HG02610 (cell line): ENCODE results near the gene IL10.

Experiments
- ATAC-seq: cut with Tn5 transposase; IDR thresholded peaks from one replicate; pipeline ENCODE4 v1.9.1; 2021; ENCODE audit warnings: mild to moderate bottlenecking, moderate library complexity; ENCODE audit not compliant: unreplicated experiment

IL10 gene

DNA sequence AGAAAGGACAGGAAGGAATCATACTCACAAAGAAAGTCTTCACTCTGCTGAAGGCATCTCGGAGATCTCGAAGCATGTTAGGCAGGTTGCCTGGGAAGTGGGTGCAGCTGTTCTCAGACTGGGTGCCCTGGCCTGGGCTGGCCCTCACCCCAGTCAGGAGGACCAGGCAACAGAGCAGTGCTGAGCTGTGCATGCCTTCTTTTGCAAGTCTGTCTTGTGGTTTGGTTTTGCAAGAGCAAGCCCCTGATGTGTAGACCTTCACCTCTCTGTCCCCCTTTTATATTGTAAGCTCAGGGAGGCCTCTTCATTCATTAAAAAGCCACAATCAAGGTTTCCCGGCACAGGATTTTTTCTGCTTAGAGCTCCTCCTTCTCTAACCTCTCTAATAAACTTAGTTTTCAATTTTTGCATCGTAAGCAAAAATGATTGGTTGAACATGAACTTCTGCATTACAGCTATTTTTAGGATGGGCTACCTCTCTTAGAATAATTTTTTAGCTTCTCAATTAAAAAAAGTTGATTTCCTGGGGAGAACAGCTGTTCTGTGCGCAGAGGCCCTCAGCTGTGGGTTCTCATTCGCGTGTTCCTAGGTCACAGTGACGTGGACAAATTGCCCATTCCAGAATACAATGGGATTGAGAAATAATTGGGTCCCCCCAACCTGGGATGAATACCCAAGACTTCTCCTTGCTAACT lies at the start of gene IL10:
TSS of gene IL10 (minus strand) at position 252 of the 695 bp plus-strand sequence. CDS start at position 193, 59 bp downstream.
- ATAC-seq = no peak

DNA sequence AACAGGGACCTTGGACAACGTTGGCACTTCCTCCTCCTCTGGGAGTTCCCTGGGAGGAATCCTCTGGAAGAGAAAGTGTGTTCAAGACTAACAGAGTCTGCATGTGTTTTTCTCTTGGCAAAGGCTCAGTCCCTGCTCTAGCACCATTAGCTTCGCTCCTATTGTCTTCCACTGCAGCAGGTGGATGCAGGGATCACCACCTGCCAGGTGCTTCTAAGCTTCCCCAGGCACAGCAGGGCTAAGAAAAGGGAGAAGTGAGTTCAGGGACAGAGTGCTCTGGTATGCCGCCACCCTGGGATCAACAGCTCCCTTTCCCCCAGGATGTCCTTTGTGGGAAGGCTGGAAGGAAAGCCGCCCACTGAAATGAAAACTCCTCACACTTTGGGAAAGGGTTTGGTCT lies 49.2 kb upstream of the IL10 start:
- ATAC-seq = no peak

DNA sequence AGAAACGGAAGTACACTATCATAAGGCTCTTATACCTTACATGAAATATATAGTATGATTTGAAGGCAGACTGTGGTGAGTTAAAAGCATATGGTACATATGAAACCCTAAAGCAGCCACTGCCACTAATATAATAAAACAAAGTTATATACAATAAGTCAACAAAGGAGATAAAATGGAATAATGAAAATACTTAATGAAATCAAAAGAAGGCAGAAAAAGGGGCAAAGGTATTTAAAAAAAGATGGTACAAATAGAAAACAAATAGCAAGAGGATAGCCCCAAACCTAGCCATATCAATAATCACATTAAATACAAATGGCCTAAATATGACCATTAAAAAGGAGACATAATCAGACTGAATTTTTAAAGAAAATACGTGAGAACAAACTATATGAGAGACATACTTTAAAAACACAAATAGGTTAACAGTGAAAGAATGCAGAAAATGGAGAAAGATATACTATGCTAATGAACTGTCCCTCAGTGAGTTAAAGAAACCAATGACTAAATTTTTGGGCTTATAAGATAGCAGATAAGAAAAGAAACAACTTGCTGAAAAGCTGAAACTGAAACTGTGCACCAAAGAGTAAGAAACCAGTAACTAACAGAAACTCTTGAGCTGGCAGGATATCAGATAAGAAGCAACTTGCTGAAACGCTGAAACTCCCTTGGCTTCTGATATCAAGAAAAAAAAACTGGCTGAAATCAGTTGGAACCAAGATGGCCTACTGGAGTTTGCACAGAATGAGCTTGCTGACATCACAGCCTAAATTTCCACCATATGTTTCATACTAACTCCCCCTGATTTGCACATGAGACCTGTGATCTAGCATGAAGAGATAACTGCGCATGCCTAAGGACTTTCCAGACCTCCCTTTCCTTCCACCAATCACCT lies 44.3 kb upstream of the IL10 start:
- ATAC-seq = no peak

DNA sequence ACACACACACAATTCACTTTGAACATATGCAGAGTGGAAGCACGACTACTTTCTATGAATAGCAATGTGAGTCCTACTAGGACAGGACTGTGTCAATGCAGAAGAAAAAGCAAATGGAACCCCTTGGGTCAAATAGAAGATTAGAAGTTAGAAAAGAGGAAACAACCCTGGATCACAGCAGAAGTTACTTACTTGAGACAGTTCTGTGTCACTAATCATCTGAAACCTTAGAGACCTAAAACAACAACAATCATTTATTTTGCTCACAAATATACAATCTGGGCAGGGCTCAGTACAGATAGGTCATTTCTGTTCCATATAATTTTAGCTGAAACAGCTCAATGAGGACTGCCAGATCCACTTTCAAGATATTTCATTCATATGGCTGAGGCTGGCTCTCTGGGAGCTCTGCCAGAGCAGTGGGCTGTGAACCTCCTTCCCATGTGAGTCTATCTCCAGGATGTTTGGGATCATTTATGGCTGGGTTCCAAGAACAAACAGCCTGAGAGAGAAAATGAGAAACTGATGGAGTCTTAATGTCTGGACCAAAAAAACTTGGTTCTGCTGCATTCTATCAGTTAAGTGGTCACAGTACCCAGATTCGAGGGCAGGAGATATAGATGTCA lies 42.5 kb upstream of the IL10 start:
- ATAC-seq = no peak

DNA sequence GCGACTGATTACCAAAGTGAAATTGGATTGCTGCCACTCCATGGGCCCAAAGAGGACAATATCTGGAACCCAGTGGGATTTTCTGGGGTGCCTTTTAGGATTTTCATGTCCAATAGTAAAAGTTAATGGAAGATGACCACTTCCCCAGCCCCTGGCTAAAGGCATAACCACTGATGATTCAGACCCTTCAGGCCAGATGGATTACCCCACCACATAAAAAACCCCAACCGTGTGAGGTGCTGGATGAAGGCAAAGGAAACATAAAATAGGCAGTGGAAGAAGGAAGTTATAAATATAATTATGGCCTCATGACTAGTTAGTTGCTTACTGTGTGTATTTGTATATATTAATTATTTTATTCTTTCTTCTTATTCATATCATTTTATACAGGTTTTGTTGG lies 40.2 kb upstream of the IL10 start:
- no peak for ATAC-seq

DNA sequence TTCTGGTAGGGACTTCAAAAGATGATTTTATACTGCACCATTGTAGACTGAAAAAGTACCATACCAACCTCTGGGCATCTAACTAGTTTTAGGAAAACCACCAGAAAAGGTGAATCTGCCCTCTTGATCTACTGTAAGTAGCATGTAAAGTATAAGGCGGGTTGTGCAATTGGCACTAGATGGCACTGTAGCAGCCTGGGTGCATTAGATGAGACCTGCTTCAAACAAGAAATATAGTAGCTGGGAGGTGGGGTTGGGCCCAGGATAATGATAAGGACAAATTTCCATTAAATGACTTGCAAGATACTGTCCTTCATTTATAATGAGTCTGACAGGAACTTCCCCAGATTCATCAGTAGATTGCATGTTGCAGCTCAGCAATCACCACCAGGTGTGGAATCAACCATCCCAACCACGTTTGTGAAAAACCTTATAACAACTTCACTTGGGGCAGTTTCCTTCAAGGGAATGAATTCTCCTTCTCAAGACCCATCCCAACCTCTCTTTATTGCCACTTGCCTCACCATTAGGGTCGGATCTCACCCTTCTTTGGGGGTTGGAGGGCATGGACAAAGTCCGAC lies 37.3 kb upstream of the IL10 start:
- ATAC-seq = no peak

DNA sequence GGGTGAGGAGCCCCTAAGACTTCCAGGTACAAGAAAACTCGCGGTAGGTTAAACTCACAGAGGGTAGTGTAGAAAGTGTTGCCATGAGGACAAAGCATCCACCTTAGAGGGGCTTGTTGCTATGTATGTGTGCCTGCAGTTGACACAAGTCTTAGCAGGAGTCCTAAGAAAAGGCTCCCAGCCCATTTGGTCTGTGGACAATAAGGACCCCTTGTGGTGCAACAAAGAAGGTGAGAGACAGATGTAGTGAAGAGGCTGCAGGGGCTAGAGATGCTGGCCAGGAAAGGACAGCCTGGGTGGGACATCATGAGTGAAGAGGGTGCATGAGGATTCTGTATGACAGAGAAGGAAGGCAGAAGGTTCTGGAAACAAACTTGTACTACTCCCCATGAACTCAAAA lies 36.3 kb upstream of the IL10 start:
- no peak for ATAC-seq

DNA sequence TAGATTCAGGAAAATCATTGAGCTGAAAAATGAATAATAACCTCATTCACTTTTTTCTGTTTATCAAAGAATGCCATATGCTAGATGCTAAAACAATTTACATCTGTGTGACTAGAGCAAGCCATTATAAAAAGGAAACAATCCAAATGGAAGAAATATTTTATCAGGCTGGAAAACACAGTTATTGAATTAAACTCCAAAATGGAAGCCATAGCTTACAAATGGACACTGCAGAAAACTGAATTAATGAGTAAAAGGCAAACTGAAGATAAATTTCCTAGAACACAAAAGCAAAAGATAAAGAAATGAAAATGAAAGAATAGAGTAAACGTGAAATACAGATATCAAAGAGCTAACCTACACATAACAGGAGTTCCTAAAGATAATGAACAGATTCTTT lies 33.1 kb upstream of the IL10 start:
- no peak for ATAC-seq

DNA sequence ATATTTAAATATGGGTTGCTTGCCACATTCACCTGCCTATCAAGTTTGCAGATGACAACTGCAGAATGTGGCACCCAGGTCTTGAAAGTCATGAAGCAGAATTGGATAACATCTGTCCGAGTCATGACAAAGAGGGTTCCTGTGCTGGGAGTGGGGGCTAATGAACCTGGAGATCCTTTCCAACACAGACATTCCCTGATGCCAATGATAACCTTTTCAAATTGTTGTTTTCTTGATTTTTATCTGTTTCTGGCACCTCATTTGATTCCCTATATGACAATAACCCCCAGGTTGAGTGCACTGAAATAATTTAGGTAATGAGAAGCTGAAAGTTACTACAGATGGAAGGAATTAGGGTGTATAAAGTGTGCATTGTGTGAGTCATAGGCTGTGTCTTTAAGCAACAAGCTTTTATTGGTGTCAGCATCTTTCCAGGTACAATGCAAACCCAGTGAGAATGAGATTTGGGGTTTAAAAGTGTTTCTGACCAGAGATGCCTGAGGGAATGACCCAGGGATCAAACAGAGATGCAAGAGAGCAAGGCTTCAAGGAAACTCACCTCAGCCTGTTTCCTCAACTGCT lies 32.0 kb upstream of the IL10 start:
- no peak for ATAC-seq

DNA sequence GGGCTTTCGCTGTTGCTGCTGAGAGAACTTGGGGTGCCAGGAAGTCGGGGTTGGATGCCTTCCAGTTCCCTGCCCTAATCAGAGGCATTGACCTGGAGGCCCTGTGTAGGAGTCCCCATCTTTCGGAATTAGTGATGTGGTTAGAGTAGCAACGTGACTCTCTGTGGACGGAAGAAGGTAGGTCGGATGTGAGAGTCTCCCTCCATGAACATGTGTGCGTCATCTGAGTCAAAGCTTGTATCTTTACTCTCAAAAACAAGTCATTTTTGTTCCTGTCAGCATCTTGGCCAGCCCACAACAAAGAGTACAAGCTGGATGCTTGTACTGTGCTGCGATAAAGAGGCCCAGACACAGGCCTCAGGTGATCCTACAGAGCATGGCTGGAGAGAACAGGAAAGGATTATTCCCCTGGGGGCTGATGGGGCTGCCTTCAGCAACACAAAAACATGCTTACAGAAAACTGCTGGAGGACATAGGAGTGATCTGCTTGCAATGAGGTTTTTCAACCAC lies 31.0 kb upstream of the IL10 start:
- peak; percentile 96 for ATAC-seq

DNA sequence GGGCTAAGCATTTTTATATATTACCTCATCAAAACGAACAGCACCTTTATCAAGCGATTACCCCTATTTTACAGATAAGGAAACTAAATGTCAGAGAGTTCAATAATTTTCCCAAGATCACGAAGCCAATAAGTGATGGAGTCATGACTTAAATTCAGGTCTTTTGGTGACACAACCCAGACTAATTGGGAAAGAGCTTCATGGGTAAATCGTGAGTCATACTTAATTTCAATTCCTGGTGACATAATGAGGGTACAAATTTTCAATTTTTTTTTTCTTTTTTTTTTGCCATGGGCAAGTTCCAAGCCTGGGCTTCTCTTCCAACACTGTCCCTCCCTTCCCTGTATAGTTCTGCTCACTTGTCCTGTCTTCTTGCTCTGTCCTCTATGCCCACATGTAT lies 30.1 kb upstream of the IL10 start:
- no peak for ATAC-seq

DNA sequence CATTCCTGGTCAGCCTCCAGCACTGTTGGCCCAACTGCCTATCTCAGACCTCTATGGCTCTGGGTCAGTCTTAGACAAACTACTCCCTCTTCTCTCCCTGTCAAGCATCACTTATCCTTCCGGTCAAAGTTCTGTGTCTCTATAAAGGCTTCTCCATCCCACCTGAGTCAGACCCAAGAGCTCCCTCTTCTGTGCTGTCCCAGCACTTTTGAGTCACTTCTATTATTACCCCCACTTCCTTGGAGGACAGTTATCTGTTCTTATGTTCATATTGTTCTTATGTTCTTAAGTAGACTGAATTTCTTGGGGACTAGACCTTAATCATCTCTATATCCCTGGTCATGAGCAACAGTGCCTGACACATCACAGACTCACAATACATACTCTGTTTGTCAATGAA lies 29.2 kb upstream of the IL10 start:
- no peak for ATAC-seq

DNA sequence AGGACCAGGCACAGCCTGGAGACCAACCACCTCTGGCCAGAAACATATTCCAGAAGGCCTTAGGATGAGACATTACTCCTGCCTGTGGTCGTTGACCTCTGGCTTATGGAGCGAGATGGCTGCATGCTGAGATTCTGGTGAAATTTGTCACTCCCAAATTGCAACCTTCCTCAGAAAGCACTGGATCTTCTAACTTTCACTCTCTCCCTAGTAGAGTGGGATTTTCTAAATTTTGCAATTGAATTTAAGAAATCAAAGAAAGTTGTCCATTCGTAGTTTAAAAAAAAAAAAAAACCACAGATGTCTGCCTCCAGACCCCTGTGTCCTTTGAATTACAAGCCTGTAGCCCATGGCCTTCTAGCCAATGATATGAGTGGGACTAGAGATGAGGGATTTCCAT lies 28.6 kb upstream of the IL10 start:
- ATAC-seq = no peak

DNA sequence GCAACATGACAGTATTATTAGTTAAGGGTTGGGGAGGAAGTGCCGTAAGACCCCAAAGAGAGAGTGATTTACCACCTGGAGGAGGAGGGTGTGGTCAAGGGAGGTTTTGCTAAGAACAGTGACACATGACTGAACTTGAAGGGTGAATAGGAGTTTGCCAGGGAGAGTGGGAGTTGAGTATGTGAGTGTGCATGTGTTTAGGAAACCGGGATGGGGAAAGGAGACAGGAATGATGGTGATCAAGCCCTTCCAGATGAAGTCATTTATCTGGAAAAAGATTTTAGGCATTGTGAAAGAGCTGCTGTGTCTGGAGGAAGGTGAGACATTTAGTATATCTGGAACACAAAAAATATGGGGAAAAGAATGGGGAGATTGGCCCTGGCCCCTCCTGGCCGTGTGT lies 28.1 kb upstream of the IL10 start:
- ATAC-seq = no peak

DNA sequence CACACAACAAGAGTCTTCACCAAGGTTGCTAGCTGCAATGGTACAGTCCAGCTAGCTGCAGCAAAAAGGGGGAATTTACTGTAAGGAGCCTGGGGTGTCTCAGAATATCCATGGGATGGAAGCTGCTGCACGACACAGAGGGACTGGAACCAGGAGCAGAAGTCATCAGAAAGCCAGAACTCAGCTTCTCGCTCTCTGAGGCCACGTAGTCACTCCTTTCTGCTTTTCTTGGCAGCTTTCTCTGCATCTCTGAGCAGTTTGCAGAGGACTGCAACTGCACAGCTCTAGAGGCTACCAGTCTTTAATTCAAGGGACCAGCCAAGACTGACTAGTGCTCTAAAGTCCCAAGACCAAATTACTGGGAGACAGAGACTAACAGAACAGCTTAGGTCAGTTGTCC lies 27.0 kb upstream of the IL10 start:
- no peak for ATAC-seq

DNA sequence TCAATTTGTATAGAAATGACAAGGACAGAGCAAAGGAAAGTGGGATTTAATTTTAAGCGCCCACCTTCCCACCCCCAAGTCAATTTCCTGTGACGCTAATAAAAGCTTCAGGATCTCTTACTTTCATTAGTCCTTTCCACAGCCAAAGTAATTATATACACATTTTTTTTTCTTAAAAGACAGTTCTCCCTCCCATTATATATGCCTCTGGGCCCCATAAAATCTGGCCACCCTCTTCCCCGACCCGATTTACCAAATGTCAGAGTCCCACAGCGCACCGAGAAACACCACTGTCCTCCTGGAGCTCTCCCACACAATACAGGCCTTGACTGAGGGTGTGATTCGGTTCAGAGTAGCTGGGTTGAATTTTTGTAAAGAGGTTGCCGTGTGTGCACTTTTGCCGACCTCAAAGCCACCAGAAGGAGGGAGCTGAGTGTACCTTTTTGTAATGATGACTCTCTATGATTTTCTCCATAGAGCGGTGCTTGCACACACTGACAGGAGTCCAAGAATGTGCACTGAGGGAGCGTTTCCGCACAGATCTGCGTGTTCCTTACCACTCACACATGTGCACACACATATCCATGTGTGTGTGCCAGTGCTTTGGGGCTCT lies 26.2 kb upstream of the IL10 start:
- ATAC-seq = no peak

DNA sequence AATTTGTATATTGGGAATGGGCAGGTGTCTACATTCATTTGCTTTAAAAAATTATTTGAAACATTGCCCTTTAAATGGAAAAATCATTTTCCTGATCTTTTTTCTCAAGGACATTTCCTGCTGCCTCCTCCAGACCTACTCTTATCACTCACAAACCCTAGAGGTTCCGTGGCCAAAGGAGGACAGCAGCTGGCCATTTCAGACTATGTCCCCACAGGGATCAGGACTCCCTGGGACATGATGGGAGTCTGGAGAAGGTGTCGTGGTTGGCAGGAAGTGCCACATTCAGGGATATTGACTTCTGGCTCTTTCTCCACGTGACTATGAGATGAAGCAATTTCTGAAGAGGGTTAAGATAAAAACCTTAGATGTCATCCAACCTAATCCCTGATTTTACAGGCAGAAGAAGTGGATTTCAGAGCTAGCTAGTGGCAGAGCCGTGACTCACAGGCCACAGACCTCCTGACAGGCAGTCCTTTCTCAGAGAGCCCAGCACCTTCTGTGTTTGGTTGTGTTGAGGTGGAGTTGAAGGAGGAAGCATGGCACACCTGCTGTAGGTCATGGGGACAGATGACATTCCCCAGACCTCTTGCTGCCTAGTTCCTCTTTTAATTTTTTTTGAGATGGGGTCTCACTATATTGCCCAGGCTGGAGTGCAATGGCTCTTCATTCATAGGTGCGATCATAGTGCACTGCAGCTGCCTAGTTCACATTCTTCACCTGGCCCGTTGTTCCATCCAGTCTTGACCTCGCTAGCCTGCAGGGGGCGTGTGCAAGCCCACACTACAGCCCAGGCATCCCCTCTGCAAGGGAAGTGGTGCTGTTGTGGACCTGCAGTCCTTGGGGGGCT lies 25.5 kb upstream of the IL10 start:
- ATAC-seq = no peak

DNA sequence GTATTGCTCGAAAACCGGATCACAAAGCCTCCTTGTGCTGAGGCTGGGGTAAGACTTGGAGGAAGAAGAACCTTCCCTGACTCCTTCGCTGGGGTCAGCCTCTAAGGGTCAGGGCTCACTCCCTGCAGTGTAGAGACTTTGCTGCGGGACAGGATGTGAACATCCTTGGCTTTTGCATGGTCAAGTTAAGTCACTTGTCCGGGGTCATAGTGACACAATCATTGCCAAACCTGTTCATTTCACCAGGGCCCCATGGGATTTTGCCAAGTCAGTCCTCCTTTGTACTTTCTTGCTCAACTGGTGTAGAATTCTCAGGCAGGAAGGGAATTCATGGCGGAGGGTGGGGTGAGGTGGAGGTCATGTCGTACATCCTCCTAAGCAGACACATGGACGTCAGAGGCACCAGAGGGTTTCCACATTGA lies 24.7 kb upstream of the IL10 start:
- no peak for ATAC-seq

DNA sequence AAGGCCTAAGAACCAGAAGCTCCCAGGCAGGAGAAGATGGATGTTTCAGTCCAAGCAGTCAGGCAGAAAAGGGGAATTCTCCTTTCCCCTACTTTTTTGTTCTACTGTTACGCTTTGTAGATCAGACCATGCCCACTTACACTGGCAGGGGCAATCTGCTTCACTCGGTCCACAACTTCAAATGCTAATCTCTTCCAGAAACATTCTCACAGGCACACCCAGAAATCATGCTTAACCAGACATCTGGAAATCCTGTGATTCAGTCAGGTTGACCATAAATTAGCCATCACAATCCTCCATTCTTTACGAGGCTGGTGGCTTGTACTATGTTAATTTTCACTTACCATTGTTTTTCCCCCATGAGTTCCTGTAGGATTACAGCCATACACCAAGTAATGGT lies 23.8 kb upstream of the IL10 start:
- no peak for ATAC-seq
